Lower leg skin (tissue), 3 donors: Measurements from ENCODE around the gene HPD.

Experiments
- POLR2A ChIP-seq, 2 donors: fragments of 450-650 bp; IDR thresholded peaks; one replicate each; pipeline ENCODE4 v1.6.1; 2016 to 2017; ENCODE audit warnings: antibody characterized with exemption in 2 of 2, mild to moderate bottlenecking in 1 of 2, moderate library complexity in 1 of 2
- TF ChIP-seq, protein P1 (sequence below), 3 donors: fragments of 450-650 bp; IDR thresholded peaks; one replicate each; pipeline ENCODE4 v1.5.1; 2016; ENCODE audit warnings: antibody characterized with exemption in 3 of 3, mild to moderate bottlenecking in 3 of 3, moderate library complexity in 2 of 3

DNA sequence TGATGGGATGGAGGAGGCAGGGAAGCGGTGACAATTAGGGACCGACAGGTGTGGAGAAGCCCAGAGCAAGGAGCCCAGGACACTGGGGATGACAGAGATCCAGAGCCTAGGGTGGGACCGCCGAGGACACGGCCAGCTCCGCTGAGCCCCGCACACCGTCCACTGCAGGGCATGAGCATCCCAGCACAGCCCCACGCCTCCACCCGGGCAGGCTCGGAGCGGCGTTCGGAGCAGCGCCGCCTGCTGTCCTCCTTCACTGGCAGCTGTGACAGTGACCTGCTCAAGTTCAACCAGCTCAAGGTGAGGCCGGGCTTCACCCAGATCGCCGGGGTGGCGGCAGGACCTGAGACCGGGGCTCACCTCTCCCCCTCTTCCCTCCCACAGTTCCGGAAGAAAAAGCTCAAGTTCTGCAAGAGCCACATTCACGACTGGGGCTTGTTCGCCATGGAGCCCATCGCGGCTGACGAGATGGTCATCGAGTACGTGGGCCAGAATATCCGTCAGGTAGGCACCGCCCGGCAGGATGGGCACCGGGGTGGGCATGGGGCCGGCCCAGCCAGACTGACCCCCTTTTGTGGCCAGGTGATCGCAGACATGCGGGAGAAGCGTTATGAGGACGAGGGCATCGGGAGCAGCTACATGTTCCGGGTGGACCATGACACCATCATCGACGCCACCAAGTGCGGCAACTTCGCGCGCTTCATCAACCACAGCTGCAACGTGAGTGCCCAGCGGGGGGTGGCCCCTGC lies 31.1 kb downstream of the HPD start:
- TF ChIP-seq, protein P1, sequence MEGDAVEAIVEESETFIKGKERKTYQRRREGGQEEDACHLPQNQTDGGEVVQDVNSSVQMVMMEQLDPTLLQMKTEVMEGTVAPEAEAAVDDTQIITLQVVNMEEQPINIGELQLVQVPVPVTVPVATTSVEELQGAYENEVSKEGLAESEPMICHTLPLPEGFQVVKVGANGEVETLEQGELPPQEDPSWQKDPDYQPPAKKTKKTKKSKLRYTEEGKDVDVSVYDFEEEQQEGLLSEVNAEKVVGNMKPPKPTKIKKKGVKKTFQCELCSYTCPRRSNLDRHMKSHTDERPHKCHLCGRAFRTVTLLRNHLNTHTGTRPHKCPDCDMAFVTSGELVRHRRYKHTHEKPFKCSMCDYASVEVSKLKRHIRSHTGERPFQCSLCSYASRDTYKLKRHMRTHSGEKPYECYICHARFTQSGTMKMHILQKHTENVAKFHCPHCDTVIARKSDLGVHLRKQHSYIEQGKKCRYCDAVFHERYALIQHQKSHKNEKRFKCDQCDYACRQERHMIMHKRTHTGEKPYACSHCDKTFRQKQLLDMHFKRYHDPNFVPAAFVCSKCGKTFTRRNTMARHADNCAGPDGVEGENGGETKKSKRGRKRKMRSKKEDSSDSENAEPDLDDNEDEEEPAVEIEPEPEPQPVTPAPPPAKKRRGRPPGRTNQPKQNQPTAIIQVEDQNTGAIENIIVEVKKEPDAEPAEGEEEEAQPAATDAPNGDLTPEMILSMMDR (IDR thresholded peaks at IDR 0.05), result no peak
- TF ChIP-seq POLR2A (IDR thresholded peaks at IDR 0.05), result no peak
